Muscle layer of colon (tissue), 2 donors: ENCODE results near the gene GPC6.

Experiments used
- H3K27ac ChIP-seq: one replicate; pipeline ENCODE4 v1.7.0; 2013; ENCODE audit warnings: low read depth, mild to moderate bottlenecking, low read length, moderate library complexity
- H3K27me3 ChIP-seq, 2 donors: one replicate each; pipeline ENCODE4 v1.7.0; 2013; ENCODE audit warnings: low read length in 2 of 2, mild to moderate bottlenecking in 2 of 2; ENCODE audit not compliant: insufficient read depth in 2 of 2, control insufficient read depth in 1 of 2
- H3K36me3 ChIP-seq: one replicate; pipeline ENCODE4 v1.7.0; 2013; ENCODE audit warnings: mild to moderate bottlenecking, low read length; ENCODE audit not compliant: insufficient read depth
- H3K4me1 ChIP-seq: one replicate; pipeline ENCODE4 v1.7.0; 2013; ENCODE audit warnings: mild to moderate bottlenecking, low read length; ENCODE audit not compliant: insufficient read depth
- H3K4me3 ChIP-seq, 2 donors: one replicate each; pipeline ENCODE4 v1.7.0; 2013; ENCODE audit warnings: low read length in 2 of 2, low read depth in 1 of 2, mild to moderate bottlenecking in 1 of 2, moderate library complexity in 1 of 2
- H3K9ac ChIP-seq: one replicate; pipeline ENCODE4 v1.7.0; 2013; ENCODE audit warnings: low read length
- H3K9me3 ChIP-seq: one replicate; pipeline ENCODE4 v1.7.0; 2013; ENCODE audit warnings: mild to moderate bottlenecking, low read length
- donor health status: abdominal sarcoma.
- donor health status: Adenocarcinoma of cecum.

GPC6 gene

GRCh38 chr13:93515267-93515666 is 288.7 kb downstream of the GPC6 start:
- no peak overlapping the region for H3K4me3 ChIP-seq
- H3K27me3 ChIP-seq = no peaks in the 10 kb centered on the region
- no peak overlapping the region for H3K9ac ChIP-seq
- H3K27ac ChIP-seq = no peak overlapping the region
- H3K4me1 ChIP-seq = no peaks in the 10 kb centered on the region
- no peaks in the 10 kb centered on the region for H3K36me3 ChIP-seq
- no peaks in the 10 kb centered on the region for H3K9me3 ChIP-seq

DNA sequence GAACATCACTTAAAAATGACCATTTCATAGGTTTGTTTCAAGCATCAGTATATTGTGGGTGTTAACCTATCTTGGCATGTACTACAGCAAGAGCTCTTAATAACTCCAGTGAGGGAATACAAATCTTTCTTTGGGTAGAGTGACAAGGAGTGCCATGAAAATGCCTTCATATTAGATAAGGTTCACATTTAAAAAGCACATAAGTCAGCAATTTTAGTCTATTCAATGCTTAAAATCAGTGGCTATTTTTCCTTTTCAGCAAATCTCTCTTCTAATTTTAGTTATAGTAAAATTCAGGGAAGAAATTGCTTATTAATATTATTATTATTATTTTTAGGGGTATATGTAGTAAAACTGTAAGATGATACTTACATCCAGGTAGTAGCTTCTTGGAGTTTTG is 291.1 kb downstream of the GPC6 start:
- Histone ChIP-seq H3K9ac (no peak overlapping the region), H3K27ac (no peak overlapping the region), H3K4me1 (no peaks in the 10 kb centered on the region), H3K36me3 (no peaks in the 10 kb centered on the region), H3K4me3 (no peak overlapping the region), H3K9me3 (no peaks in the 10 kb centered on the region), H3K27me3 (no peaks in the 10 kb centered on the region)

- Histone ChIP-seq H3K36me3 (no peaks in the 10 kb centered on the region), H3K4me3 (no peak overlapping the region), H3K27me3 (no peaks in the 10 kb centered on the region), H3K4me1 (no peaks in the 10 kb centered on the region), H3K9ac (no peak overlapping the region), H3K9me3 (no peaks in the 10 kb centered on the region), H3K27ac (no peak overlapping the region)
Observed at GRCh38 chr13:93521307-93521706, 294.7 kb downstream of the GPC6 start.

DNA sequence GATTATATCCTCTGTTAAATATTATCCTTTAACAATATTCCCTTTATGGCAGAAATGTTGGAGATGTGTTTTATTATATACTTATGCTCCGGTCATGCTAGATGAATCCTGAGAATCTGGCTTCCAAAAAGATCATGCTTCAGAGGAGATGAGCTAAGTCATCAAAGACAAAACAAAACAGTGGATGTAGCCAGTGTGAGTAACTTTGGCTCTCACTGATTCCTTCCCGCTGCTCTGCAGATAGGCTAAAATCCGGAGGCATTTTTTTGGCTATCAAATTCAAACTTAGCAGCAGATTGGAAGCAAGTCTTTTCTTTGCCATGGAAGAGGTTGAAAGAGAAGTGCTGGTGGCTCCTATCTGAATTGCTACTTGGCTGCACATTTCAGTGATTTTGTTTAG is 295.9 kb downstream of the GPC6 start:
- Histone ChIP-seq H3K36me3 (no peaks in the 10 kb centered on the region), H3K4me1 (no peaks in the 10 kb centered on the region), H3K27me3 (no peaks in the 10 kb centered on the region), H3K9ac (no peak overlapping the region), H3K27ac (no peak overlapping the region), H3K4me3 (no peak overlapping the region), H3K9me3 (no peaks in the 10 kb centered on the region)

GRCh38 chr13:93525087-93525486 is 298.5 kb downstream of the GPC6 start:
- Histone ChIP-seq H3K4me1 (no peaks in the 10 kb centered on the region), H3K36me3 (no peaks in the 10 kb centered on the region), H3K9ac (no peak overlapping the region), H3K27me3 (no peaks in the 10 kb centered on the region), H3K4me3 (no peak overlapping the region), H3K9me3 (no peaks in the 10 kb centered on the region), H3K27ac (no peak overlapping the region)

DNA sequence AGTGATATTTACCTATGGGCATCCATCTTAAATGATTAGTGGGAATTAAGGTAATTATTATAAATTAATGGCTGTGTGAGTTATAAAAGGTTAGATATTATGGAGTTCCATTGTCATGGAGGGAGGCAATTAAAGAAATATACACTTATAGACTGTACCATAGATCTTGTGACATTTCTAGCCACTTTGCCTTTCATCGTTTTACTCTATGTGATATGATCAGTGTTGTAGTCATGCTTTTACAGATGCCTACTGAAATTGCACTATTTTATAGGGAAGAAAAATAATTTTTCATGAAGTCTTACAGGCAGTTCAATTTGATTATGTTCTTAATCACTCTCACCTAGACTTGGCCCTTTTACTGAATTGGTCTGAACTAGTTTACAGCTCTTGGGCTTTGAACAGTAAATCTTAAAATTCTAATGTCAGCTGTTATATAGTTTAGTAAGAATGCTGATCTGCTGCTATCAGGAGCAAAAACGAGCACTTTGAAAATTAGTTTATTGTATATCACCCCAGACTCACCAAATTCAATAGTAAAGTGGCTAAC is 301.2 kb downstream of the GPC6 start:
- Histone ChIP-seq H3K27me3 (no peaks in the 10 kb centered on the region), H3K36me3 (no peaks in the 10 kb centered on the region), H3K27ac (no peak overlapping the region), H3K4me3 (no peak overlapping the region), H3K9ac (no peak overlapping the region), H3K4me1 (no peaks in the 10 kb centered on the region), H3K9me3 (no peaks in the 10 kb centered on the region)

DNA sequence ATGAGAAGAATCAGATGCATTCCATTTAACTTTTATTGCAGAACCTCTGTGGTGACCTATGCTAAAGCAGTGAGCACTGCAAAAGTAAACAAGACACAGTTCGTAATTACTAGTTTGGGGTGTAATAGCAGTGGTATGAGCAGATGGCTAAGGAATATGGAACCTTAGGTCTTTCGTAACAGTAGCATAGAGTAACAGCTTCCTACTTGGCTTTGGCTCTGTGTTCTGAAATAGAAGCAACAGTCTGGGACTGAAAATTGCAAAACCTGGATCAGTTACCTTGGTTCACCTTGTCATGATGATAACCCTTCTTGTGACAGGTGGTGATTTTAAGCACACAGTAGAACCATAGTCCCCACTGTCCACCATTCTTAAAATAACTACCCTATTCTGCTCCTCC is 303.4 kb downstream of the GPC6 start:
- Histone ChIP-seq H3K36me3 (no peaks in the 10 kb centered on the region), H3K9ac (no peak overlapping the region), H3K9me3 (no peaks in the 10 kb centered on the region), H3K4me3 (no peak overlapping the region), H3K27me3 (no peaks in the 10 kb centered on the region), H3K4me1 (peaks cover 7% of the 10 kb centered on the region), H3K27ac (no peak overlapping the region)

DNA sequence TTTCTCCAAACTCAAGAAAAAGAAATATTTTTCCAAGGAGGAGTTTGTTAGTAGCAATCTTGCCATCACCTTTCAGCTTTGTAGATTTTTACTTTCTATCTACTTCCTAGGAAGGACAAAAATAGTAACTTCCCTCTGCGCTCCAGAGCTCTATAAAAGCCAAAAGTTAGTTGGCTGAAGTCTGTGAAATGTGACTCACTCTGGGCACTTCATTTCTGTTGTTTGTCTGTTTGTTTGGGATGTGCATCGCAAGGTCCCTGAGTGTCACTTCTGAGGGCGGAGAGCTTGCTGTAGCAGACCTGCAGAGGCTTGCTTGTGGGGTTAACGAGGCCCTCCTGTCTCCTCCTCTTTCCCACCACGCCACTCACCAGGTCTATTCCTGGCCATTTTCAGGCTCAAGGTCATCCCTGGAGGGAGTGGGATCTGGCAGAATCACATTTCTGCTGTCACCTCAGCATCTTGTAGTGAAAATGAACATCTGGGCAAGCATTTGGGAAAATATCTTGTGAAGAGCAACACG is 307.6 kb downstream of the GPC6 start:
- Histone ChIP-seq H3K4me3 (no peak overlapping the region), H3K27me3 (no peaks in the 10 kb centered on the region), H3K27ac (no peak overlapping the region), H3K9ac (no peak overlapping the region), H3K4me1 (peaks cover 7% of the 10 kb centered on the region), H3K9me3 (no peaks in the 10 kb centered on the region), H3K36me3 (no peaks in the 10 kb centered on the region)

DNA sequence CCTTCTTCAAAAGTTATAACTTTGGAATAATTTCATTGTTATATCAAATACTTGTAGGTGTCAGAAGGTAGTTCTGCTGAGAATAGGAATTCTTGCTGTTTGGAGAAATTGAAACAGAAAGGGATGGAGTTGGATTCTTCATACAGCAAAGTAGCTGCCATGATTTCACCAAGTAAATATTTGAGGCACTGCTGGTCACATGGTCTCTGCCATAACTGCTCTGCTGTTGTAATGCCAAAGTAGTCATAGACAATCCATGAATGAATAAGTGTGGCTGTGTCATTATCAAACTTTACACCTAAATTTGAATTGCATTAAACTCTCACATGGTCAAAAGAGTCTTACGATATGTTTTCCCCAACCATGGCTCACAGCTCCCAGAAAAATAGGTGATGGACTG is 308.6 kb downstream of the GPC6 start:
- H3K36me3 ChIP-seq = no peaks in the 10 kb centered on the region
- no peaks in the 10 kb centered on the region for H3K9me3 ChIP-seq
- H3K4me1 ChIP-seq = peaks cover 7% of the 10 kb centered on the region
- H3K27me3 ChIP-seq = no peaks in the 10 kb centered on the region
- H3K4me3 ChIP-seq = no peak overlapping the region
- H3K27ac ChIP-seq = no peak overlapping the region
- no peak overlapping the region for H3K9ac ChIP-seq

GRCh38 chr13:93539914-93540313 is 313.3 kb downstream of the GPC6 start:
- no peaks in the 10 kb centered on the region for H3K27me3 ChIP-seq
- no peaks in the 10 kb centered on the region for H3K9me3 ChIP-seq
- no peaks in the 10 kb centered on the region for H3K36me3 ChIP-seq
- H3K4me3 ChIP-seq = no peak overlapping the region
- H3K27ac ChIP-seq = no peak overlapping the region
- H3K4me1 ChIP-seq = no peaks in the 10 kb centered on the region
- no peak overlapping the region for H3K9ac ChIP-seq

DNA sequence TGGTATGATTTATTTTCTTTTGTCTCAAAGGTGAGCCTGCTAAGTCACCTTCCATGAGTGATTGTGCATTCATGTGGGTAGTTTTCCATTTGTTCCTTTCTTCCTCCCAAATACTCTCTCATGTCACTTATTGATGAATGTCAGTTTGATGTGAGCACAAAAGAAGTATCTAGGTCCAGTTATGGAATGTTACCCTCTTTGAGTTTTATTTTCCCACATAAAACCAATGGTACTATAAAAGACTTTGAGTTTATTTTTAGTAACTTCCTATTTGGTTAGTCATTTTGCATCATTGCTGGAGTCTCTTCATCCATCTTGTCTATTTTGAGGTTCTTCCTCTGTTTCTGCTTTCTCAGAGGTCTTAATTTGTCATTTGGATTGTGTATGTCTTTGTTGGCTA is 321.3 kb downstream of the GPC6 start:
- Histone ChIP-seq H3K27me3 (no peaks in the 10 kb centered on the region), H3K9me3 (no peaks in the 10 kb centered on the region), H3K27ac (no peak overlapping the region), H3K4me3 (no peak overlapping the region), H3K4me1 (no peaks in the 10 kb centered on the region), H3K36me3 (no peaks in the 10 kb centered on the region), H3K9ac (no peak overlapping the region)

DNA sequence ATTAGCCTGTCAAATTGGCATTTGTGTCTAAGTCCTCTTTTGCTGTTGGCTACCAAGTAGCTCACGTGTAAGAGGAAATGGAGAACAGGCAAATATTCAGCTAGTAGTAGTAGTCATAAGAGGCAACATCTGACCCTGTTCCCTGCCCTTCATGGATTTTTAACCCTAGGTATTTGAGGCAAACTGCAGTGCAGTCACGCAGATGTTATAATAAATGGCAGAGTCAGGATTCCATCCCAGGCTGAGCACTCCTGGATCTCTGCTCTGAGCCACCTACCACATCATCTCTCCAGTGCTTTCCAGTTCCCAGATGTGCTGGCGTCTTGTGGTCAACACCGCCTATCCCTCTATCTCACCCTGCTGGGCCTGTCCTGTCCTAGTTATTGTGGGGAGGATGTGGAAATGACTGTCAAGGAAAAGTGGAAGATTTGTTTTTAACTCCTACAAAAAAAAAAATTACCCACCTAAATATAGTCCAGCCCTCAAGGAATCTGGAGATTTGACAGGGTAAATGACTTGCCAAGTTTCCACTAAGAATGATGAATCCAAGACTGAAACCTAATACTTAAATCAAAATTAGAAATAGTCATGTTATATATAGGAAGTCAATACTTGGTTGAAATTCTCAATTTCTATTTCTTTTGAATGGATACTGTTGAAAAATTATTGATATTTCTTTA is 322.9 kb downstream of the GPC6 start:
- Histone ChIP-seq H3K4me1 (no peaks in the 10 kb centered on the region), H3K9me3 (no peaks in the 10 kb centered on the region), H3K9ac (no peak overlapping the region), H3K27ac (no peak overlapping the region), H3K4me3 (no peak overlapping the region), H3K27me3 (no peaks in the 10 kb centered on the region), H3K36me3 (no peaks in the 10 kb centered on the region)
